Vagina (tissue), 2 donors: ENCODE measurements around the gene CLCA4. TPM values are rescaled to one million over a fixed set of nuclear protein-coding genes. Genes with fewer than 3 reads are reported as not detected.
A peak's percentile ranks its signal among the peaks of the same experiment; 100 is the strongest.

ENCODE experiments used
- DNase-seq, 2 donors: peaks; one replicate each; pipeline ENCODE4 v3.0.0-alpha.2; 2017; ENCODE audit errors: extremely low spot score in 2 of 2
- H3K27ac ChIP-seq: fragments of 200-600 bp; sonication (generic); one replicate; pipeline ENCODE4 v1.5.1; 2019
- H3K27me3 ChIP-seq: fragments of 200-600 bp; sonication (generic); one replicate; pipeline ENCODE4 v1.5.1; 2019
- H3K36me3 ChIP-seq, 2 donors: fragments of 200-600 bp; sonication (generic); one replicate each; pipeline ENCODE4 v1.5.1; 2017 to 2019
- H3K4me1 ChIP-seq: fragments of 200-600 bp; sonication (generic); one replicate; pipeline ENCODE4 v1.5.1; 2019
- H3K4me3 ChIP-seq, 2 donors: fragments of 200-600 bp; sonication (generic); 1 replicate in 1 of 2; 2 replicates in 1 of 2; pipeline ENCODE4 v1.5.1; 2016 to 2019
- H3K9me3 ChIP-seq: fragments of 200-600 bp; sonication (generic); one replicate; pipeline ENCODE4 v1.5.1; 2019
- POLR2A ChIP-seq, 2 donors: fragments of 450-650 bp; IDR thresholded peaks; one replicate each; pipeline ENCODE4 v1.6.1; 2017; ENCODE audit warnings: antibody characterized with exemption in 2 of 2, mild to moderate bottlenecking in 2 of 2, moderate library complexity in 2 of 2
- POLR2AphosphoS5 ChIP-seq, 2 donors: sonication (generic); formaldehyde crosslinking; IDR thresholded peaks; one replicate each; pipeline ENCODE4 v1.9.0; 2017; ENCODE audit warnings: antibody characterized with exemption in 2 of 2, mild to moderate bottlenecking in 2 of 2, low read depth in 1 of 2; ENCODE audit not compliant: insufficient read depth in 1 of 2
- intact Hi-C: fragments of 100-400 bp; cut with DNase I; formaldehyde crosslinking; loops from one replicate; pipeline ENCODE4 v1.15.1; 2023
- total RNA-seq: library from RNA; depleted of rRNA; stranded (reverse); fragments of >200 nt; gene quantifications from one replicate; pipeline ENCODE4 v1.2.3, GENCODE V29; 2016
- TF ChIP-seq, protein P1 (sequence below), 3 experiments: fragments of 450-650 bp in 2 of 3; fragments of 200-600 bp in 1 of 3; sonication (generic) in 1 of 3; IDR thresholded peaks; one replicate each; pipeline ENCODE4 v1.5.1; 2017 to 2019; ENCODE audit warnings: antibody characterized with exemption in 3 of 3, mild to moderate bottlenecking in 2 of 3, moderate library complexity in 2 of 3

Gene CLCA4
- total RNA-seq, 1 donor from 2014 or later, result 44.0 TPM

- no peaks in the 10 kb centered on the region for H3K4me1 ChIP-seq
- H3K9me3 ChIP-seq, result no peaks in the 10 kb centered on the region
- H3K4me3 ChIP-seq, result no peak overlapping the region
- no peak for TF ChIP-seq POLR2AphosphoS5 (IDR thresholded peaks at IDR 0.05; ENCODE audit: insufficient read depth in 1 of 2, low read depth in 1 of 2)
- TF ChIP-seq, protein P1, sequence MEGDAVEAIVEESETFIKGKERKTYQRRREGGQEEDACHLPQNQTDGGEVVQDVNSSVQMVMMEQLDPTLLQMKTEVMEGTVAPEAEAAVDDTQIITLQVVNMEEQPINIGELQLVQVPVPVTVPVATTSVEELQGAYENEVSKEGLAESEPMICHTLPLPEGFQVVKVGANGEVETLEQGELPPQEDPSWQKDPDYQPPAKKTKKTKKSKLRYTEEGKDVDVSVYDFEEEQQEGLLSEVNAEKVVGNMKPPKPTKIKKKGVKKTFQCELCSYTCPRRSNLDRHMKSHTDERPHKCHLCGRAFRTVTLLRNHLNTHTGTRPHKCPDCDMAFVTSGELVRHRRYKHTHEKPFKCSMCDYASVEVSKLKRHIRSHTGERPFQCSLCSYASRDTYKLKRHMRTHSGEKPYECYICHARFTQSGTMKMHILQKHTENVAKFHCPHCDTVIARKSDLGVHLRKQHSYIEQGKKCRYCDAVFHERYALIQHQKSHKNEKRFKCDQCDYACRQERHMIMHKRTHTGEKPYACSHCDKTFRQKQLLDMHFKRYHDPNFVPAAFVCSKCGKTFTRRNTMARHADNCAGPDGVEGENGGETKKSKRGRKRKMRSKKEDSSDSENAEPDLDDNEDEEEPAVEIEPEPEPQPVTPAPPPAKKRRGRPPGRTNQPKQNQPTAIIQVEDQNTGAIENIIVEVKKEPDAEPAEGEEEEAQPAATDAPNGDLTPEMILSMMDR (IDR thresholded peaks at IDR 0.05), result no peak
- H3K27me3 ChIP-seq, result no peaks in the 10 kb centered on the region
- no peaks in the 10 kb centered on the region for H3K36me3 ChIP-seq
- DNase-seq, result no peak
- no peak overlapping the region for H3K27ac ChIP-seq
- intact Hi-C loops, result no loop called here
Measured at GRCh38 chr1:86563849-86564248, 17.0 kb downstream of the CLCA4 start.

DNA sequence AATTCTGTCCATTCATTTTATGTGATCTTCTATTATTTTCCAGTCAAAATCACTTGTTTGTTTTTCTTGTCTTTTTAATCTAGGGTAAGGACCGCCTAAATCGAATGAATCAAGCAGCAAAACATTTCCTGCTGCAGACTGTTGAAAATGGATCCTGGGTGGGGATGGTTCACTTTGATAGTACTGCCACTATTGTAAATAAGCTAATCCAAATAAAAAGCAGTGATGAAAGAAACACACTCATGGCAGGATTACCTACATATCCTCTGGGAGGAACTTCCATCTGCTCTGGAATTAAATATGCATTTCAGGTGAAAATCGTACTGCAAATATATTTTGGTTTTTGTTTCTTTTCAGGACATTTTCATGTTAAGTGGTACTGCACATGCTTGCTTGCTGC, 20.5 kb downstream of the CLCA4 start:
- Histone ChIP-seq H3K27ac (no peak overlapping the region), H3K27me3 (no peaks in the 10 kb centered on the region), H3K4me1 (no peaks in the 10 kb centered on the region), H3K9me3 (no peaks in the 10 kb centered on the region), H3K36me3 (no peaks in the 10 kb centered on the region), H3K4me3 (no peak overlapping the region)
- intact Hi-C loops, result no loop called here
- TF ChIP-seq POLR2AphosphoS5 (IDR thresholded peaks at IDR 0.05; ENCODE audit: insufficient read depth in 1 of 2, low read depth in 1 of 2), result no peak
- TF ChIP-seq POLR2A (IDR thresholded peaks at IDR 0.05), result no peak
- TF ChIP-seq, protein P1 (IDR thresholded peaks at IDR 0.05), result no peak
- no peak for DNase-seq

DNA sequence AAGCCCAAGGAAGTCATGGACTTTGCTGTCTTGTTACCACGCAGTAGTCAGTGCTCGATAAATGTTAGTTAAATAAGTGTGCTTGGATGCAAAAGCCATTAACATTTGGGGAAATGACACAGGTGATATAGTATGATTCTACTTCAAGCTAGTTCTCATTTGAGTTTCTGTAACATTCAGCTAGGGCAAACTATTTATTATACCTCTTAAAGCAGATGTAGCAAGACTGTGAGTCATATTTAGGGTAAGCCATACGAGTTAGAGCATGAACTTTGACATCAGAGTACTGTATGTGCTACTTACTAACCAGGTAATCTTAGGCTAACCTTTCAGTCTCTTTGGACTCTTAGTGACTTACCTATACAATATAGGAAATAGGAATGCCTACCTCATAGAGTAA, 21.0 kb downstream of the CLCA4 start:
- Histone ChIP-seq H3K4me1 (no peaks in the 10 kb centered on the region), H3K27ac (no peak overlapping the region), H3K9me3 (no peaks in the 10 kb centered on the region), H3K4me3 (no peak overlapping the region), H3K27me3 (no peaks in the 10 kb centered on the region), H3K36me3 (no peaks in the 10 kb centered on the region)
- no peak for DNase-seq
- intact Hi-C loops, result no loop called here
- TF ChIP-seq POLR2AphosphoS5 (IDR thresholded peaks at IDR 0.05; ENCODE audit: insufficient read depth in 1 of 2, low read depth in 1 of 2), result peak in 1 of 2 donors; percentile 22
- TF ChIP-seq POLR2A (IDR thresholded peaks at IDR 0.05), result no peak

DNA sequence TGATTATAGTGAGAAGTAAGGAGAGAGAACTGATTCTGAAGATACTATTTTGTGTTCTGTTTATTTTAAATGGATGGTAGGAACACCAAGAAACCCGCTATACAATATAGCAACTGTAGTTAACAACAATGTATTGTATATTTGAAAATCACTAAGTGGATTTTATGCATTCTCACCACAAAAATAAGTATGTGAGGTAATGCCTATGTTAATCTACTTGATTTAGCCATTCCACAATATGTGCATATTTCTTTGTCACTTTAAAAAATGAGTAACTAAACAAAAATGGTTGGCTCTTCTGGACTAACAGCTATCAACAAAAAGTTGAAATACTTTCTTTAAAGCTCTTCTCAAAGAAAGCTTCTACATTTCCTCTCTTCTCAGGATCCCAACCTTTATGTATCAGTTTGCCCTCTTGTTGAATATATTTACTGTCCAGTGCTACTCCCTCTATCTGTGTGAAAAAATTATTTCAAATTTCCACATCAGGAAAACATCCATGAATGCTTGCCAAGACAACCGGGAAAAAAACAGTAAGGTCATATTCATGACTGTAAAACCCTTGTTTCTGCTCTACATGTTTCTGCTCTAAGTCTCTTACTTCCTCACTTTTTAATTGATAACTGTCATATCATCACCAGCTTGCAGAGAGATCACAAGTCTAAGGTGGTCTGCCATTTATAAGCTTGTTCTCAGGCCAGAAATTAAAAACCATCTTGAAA, 27.0 kb downstream of the CLCA4 start:
- Histone ChIP-seq H3K4me1 (no peaks in the 10 kb centered on the region), H3K36me3 (no peaks in the 10 kb centered on the region), H3K27ac (no peak overlapping the region), H3K27me3 (no peaks in the 10 kb centered on the region), H3K4me3 (no peak overlapping the region), H3K9me3 (no peaks in the 10 kb centered on the region)
- TF ChIP-seq POLR2A (IDR thresholded peaks at IDR 0.05) (no peak), POLR2AphosphoS5 (IDR thresholded peaks at IDR 0.05; ENCODE audit: insufficient read depth in 1 of 2, low read depth in 1 of 2) (no peak)
- TF ChIP-seq, protein P1 (IDR thresholded peaks at IDR 0.05), result no peak
- no peak for DNase-seq
- intact Hi-C loops, result no loop called here

- intact Hi-C loops, result no loop called here
- Histone ChIP-seq H3K4me1 (no peaks in the 10 kb centered on the region), H3K27ac (no peak overlapping the region), H3K36me3 (no peaks in the 10 kb centered on the region), H3K4me3 (no peak overlapping the region), H3K9me3 (no peaks in the 10 kb centered on the region), H3K27me3 (no peaks in the 10 kb centered on the region)
- DNase-seq, result no peak
- no peak for TF ChIP-seq POLR2A (IDR thresholded peaks at IDR 0.05)
- TF ChIP-seq, protein P1 (IDR thresholded peaks at IDR 0.05), result no peak
- no peak for TF ChIP-seq POLR2AphosphoS5 (IDR thresholded peaks at IDR 0.05; ENCODE audit: insufficient read depth in 1 of 2, low read depth in 1 of 2)
Measured at GRCh38 chr1:86581231-86581630, 34.4 kb downstream of the CLCA4 start.
